ENCODE measurements around the gene AGBL5. TPM values are rescaled to one million over a fixed set of nuclear protein-coding genes. Genes with fewer than 3 reads are reported as not detected.

AGBL5 gene
- total and polyA plus RNA-seq, 2 of the 13 experiments (the other 11 are each of a cell fraction or from before 2014, with no cell fraction given) = 55.9 to 73.3 TPM

- TF ChIP-seq, protein P1, sequence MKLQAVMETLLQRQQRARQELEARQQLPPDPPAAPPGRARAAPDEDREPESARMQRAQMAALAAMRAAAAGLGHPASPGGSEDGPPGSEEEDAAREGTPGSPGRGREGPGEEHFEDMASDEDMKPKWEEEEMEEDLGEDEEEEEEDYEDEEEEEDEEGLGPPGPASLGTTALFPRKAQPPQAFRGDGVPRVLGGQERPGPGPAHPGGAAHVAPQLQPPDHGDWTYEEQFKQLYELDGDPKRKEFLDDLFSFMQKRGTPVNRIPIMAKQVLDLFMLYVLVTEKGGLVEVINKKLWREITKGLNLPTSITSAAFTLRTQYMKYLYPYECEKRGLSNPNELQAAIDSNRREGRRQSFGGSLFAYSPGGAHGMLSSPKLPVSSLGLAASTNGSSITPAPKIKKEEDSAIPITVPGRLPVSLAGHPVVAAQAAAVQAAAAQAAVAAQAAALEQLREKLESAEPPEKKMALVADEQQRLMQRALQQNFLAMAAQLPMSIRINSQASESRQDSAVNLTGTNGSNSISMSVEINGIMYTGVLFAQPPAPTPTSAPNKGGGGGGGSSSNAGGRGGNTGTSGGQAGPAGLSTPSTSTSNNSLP (IDR thresholded peaks at IDR 0.05; ENCODE audit: low read depth, low read length) = 0 out of 2 replicates have a peak, but pooled peaks have one; percentile 1
- no peak; the same call in 1 of the 2 replicates for TF ChIP-seq ZFP37 (CRISPR knock-in tag; IDR thresholded peaks at IDR 0.05; ENCODE audit: borderline replicate concordance)
- peak; percentile 22; the same call in 1 of the 2 replicates for TF ChIP-seq MIER2 (CRISPR knock-in tag; IDR thresholded peaks at IDR 0.05)
- TF ChIP-seq ZSCAN30 (CRISPR knock-in tag; IDR thresholded peaks at IDR 0.05) = no peak
- TF ChIP-seq, protein P2, sequence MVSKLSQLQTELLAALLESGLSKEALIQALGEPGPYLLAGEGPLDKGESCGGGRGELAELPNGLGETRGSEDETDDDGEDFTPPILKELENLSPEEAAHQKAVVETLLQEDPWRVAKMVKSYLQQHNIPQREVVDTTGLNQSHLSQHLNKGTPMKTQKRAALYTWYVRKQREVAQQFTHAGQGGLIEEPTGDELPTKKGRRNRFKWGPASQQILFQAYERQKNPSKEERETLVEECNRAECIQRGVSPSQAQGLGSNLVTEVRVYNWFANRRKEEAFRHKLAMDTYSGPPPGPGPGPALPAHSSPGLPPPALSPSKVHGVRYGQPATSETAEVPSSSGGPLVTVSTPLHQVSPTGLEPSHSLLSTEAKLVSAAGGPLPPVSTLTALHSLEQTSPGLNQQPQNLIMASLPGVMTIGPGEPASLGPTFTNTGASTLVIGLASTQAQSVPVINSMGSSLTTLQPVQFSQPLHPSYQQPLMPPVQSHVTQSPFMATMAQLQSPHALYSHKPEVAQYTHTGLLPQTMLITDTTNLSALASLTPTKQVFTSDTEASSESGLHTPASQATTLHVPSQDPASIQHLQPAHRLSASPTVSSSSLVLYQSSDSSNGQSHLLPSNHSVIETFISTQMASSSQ (IDR thresholded peaks at IDR 0.05; ENCODE audit: low read depth) = no peak
- TF ChIP-seq, protein P2 (CRISPR knock-in tag; IDR thresholded peaks at IDR 0.05; ENCODE audit: borderline replicate concordance) = peak; percentile 84
- TF ChIP-seq JUND (CRISPR knock-in tag; IDR thresholded peaks at IDR 0.05) = no peak
- TF ChIP-seq, protein P3, sequence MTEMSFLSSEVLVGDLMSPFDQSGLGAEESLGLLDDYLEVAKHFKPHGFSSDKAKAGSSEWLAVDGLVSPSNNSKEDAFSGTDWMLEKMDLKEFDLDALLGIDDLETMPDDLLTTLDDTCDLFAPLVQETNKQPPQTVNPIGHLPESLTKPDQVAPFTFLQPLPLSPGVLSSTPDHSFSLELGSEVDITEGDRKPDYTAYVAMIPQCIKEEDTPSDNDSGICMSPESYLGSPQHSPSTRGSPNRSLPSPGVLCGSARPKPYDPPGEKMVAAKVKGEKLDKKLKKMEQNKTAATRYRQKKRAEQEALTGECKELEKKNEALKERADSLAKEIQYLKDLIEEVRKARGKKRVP (CRISPR knock-in tag; IDR thresholded peaks at IDR 0.05) = peak in 1 of 2 experiments; percentile 66; a peak in 1 of 4 replicates
- no peak for TF ChIP-seq ZNF3 (CRISPR knock-in tag; IDR thresholded peaks at IDR 0.05)
- peak; percentile 93 for TF ChIP-seq CBFB (CRISPR knock-in tag; IDR thresholded peaks at IDR 0.05)
- TF ChIP-seq ZBTB34 (CRISPR knock-in tag; IDR thresholded peaks at IDR 0.05) = 0 out of 2 replicates have a peak, but pooled peaks have one; percentile 70
- TF ChIP-seq ZNF768 (CRISPR knock-in tag; IDR thresholded peaks at IDR 0.05) = peak; percentile 69
- TF ChIP-seq ZNF253 (CRISPR knock-in tag; IDR thresholded peaks at IDR 0.05; ENCODE audit: borderline replicate concordance) = peak; percentile 43; the same call in 1 of the 2 replicates
- TF ChIP-seq ZNF816 (CRISPR knock-in tag; IDR thresholded peaks at IDR 0.05; ENCODE audit: borderline replicate concordance) = 0 out of 2 replicates have a peak, but pooled peaks have one; percentile 13
- TF ChIP-seq SP140L (CRISPR knock-in tag; IDR thresholded peaks at IDR 0.05; ENCODE audit: borderline replicate concordance) = peak; percentile 34; the same call in 1 of the 2 replicates
- TF ChIP-seq ESRRA (CRISPR knock-in tag; IDR thresholded peaks at IDR 0.05; ENCODE audit: low read depth) = 0 out of 2 replicates have a peak, but pooled peaks have one; percentile 23
- TF ChIP-seq ZMAT3 (CRISPR knock-in tag; conservative IDR thresholded peaks at IDR 0.05) = no peak
- TF ChIP-seq MLLT10 (CRISPR knock-in tag; IDR thresholded peaks at IDR 0.05) = no peak
- TF ChIP-seq, protein P4, sequence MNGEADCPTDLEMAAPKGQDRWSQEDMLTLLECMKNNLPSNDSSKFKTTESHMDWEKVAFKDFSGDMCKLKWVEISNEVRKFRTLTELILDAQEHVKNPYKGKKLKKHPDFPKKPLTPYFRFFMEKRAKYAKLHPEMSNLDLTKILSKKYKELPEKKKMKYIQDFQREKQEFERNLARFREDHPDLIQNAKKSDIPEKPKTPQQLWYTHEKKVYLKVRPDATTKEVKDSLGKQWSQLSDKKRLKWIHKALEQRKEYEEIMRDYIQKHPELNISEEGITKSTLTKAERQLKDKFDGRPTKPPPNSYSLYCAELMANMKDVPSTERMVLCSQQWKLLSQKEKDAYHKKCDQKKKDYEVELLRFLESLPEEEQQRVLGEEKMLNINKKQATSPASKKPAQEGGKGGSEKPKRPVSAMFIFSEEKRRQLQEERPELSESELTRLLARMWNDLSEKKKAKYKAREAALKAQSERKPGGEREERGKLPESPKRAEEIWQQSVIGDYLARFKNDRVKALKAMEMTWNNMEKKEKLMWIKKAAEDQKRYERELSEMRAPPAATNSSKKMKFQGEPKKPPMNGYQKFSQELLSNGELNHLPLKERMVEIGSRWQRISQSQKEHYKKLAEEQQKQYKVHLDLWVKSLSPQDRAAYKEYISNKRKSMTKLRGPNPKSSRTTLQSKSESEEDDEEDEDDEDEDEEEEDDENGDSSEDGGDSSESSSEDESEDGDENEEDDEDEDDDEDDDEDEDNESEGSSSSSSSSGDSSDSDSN (CRISPR knock-in tag; IDR thresholded peaks at IDR 0.05) = peak; percentile 84; the same call in 1 of the 2 replicates
These were observed 34.7 kb downstream of the AGBL5 start (continued) for GRCh38 chr2:27086090-27086723.

All from HepG2 (cell line).